K562 treated with DMSO at 1 percent for 24 hours (cell line): ENCODE measurements around the gene VAMP7. TPM values are rescaled to one million over a fixed set of nuclear protein-coding genes. Genes with fewer than 3 reads are reported as not detected.

Experiments used
- total RNA-seq: library from RNA; unstranded; fragments of 300-600 nt; gene quantifications from 2 replicates; pipeline ENCODE4 v1.2.3, GENCODE V29; 2022; ENCODE audit warnings: low read depth; ENCODE audit not compliant: insufficient read depth

VAMP7 gene, protein sequence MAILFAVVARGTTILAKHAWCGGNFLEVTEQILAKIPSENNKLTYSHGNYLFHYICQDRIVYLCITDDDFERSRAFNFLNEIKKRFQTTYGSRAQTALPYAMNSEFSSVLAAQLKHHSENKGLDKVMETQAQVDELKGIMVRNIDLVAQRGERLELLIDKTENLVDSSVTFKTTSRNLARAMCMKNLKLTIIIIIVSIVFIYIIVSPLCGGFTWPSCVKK
- 46.2 and 58.5 TPM in 2 replicates for total RNA-seq

DNA sequence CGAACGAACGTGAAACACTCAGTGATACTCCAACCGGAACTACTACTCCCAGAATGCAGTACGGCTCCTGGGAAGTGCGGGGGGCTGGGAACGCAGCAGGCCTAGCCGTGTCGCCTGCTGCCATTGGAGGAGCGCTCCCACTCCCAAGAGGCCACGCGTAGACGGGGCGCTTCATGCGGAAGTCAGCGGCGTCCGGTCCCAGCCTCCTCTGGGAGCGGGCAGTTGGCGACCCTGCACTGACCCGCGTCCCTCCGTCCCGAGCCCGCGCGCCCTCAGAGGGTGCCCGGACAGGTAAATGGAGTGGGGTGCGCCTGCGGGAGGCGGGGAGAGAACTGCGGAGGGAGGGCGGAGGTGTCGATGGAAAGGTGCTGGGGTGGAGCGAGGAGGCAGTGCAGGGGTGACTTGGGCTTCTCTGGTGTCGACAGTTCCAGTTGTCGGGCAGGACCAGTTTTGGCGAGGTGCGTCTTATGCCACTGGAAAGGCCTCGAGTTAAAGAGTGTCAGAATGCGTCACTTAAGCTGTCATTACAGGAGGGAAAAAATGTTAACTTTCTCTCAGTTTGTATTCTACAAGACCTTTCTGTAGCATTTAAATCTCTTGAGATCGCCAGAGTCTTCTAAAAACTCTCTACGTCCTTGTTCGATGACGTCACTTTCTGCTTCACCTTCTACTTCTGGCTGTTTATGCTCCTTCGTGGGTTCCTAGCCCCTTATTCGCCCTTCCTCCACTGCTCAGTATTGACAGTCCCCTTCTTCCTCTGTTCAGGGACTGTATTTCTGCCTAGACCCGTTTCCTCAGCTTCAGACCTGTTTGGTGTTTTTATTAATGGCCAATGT, at the start of gene VAMP7:
VAMP7 (plus strand) TSS at position 188 of the 836 bp plus-strand sequence. CDS start 8,122 bp downstream, outside the sequence.

Other genes starting within 250 kb of the VAMP7 start
- gene IL9R, start 116.4 kb downstream of the VAMP7 start, total RNA-seq = 0.41 and 1.1 TPM in 2 replicates